ENCODE measurements around the gene TIGD1. TPM values are rescaled to one million over a fixed set of nuclear protein-coding genes. Genes with fewer than 3 reads are reported as not detected.

Gene TIGD1
- total RNA-seq, 4 donors from 2014 or later: 1.5 to 3.5 (median 2.2) TPM

DNA sequence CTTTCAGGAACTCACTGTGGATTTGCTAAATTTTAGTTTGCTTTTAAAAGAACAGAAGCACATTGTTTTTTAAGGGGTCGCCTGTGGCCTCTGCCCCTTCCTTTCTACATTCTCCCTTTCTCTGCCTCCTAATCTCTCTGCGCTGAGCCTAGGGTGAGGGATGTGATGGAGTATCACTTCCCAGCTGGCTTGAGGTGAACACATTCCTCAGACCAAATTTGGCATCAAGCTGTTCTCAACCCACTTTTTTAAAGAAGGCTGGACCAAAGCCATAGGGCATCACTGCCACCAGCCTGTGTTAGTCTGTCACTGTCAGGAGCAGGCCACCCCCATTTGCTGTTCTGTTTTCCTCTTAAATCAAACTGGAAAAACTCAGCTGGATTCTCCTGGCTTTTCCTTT, 27.5 kb upstream of the TIGD1 start:
- no peak for TF ChIP-seq CTCF (IDR thresholded peaks at IDR 0.05; ENCODE audit: low read depth)

DNA sequence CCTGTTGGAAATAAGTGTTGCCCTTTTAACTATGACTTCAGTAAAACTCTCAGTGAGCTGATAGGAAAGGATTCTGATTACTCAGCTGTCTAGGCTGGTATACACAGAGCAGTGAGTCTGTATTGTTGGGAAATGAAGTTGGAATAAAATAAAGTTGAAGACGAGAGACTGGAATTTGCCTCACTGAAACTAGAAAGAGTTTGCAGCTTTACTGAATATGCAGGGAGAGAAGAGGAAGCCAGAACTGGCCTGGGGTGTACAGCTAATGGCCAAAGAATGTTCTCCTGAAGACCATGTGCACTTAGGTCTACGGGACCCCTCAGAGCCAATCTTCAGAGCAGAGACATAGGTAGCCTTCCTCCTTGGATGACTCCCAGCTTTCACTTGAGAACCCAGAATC, 26.6 kb upstream of the TIGD1 start:
- TF ChIP-seq CTCF (IDR thresholded peaks at IDR 0.05; ENCODE audit: low read depth): no peak

GRCh38 chr2:232575404-232575746, 25.0 kb upstream of the TIGD1 start:
- no peak for TF ChIP-seq CTCF (IDR thresholded peaks at IDR 0.05; ENCODE audit: low read depth)

- TF ChIP-seq CTCF (IDR thresholded peaks at IDR 0.05; ENCODE audit: low read depth): no peak
Observed at GRCh38 chr2:232574674-232575403, 24.5 kb upstream of the TIGD1 start.

DNA sequence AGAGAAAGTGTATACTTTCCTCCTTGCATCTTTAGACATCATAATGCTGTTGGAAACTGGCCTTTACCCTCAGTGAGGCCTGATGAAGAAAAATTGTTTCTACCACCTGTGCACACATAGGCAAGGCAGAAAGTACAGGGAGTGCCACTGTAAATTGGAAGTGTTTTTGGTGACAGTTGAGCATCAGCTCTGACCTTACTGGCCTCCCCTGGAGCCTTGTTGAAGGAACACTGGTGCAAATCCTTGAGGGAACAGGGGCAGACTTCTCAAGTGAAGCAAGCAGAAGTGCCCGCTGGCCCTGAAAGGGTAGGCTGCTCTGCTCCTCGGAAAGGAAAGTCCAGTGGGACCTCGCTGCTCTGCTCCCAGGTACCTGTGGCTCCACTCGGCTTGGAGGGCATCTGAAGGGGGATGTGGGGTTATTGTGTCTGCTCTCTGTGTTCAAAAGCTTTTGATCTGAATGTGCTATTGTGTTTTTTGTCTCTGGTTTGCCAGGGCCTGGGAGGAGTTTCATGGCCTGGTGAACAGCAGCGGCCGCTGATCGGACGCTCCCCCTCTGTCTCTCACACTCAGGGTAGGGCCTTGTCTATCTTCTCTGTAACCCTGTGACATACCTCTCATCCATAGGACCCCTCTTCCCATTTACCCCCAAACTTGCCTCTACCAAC, 23.5 kb upstream of the TIGD1 start:
- no peak for TF ChIP-seq CTCF (IDR thresholded peaks at IDR 0.05; ENCODE audit: low read depth)

DNA sequence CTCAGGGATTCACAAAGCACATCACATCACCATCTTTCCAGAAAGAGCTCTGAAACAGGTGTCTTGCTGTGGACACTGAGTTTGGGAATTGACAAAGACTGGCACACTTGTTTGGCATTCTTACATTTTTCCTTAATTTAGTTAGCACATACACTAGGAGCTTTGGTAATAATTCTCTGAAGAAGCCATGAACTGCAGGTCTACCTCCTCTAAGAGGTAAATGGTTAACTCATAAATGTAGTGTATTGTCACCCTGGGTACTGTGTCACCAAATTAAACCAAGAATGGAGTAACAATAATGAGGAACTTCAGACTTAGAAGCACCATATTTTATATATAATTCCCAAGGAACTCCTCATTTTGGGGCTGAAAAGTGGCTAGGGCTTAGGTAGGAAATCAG, 22.7 kb upstream of the TIGD1 start:
- no peak for TF ChIP-seq CTCF (IDR thresholded peaks at IDR 0.05; ENCODE audit: low read depth)

DNA sequence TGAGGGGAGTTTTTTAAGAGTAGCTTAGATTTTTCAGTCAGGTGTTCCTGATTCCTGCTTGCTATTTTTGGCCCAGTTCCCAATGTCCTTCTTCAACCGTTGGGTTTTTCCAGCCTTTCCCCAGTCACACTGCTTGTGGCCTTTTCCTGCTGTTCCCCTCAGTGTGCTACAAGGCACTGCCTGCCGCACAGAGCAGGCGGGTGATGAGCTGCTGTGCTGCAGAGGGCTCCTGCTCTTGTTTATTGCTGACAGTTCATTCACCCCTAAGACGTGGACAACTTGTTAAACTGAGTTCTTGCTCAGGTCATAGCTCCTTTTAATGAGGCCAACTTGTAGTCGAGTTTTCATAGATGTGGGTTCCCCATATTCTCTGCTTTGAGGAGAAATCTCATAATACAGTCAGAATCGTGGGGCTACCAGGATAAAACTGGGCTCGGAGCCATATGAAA, 20.7 kb upstream of the TIGD1 start:
- no peak for TF ChIP-seq CTCF (IDR thresholded peaks at IDR 0.05; ENCODE audit: low read depth)

All from subcutaneous adipose tissue (tissue), 4 donors.